ENCODE results near the gene ZFYVE21. TPM values are rescaled to one million over a fixed set of nuclear protein-coding genes. Genes with fewer than 3 reads are reported as not detected.

ZFYVE21 gene
- total RNA-seq, 4 donors from 2014 or later, result 168 to 190 (median 177) TPM

GRCh38 chr14:103765526-103765925, 49.9 kb downstream of the ZFYVE21 start:
- TF ChIP-seq EP300 (IDR thresholded peaks at IDR 0.05) (no peak), POLR2AphosphoS5 (IDR thresholded peaks at IDR 0.05) (no peak), POLR2A (IDR thresholded peaks at IDR 0.05) (no peak), CTCF (IDR thresholded peaks at IDR 0.05) (no peak)
- Histone ChIP-seq H3K4me3 (no peak overlapping the region), H3K36me3 (peaks cover 2% of the 10 kb centered on the region), H3K27me3 (no peaks in the 10 kb centered on the region), H3K9me3 (no peaks in the 10 kb centered on the region), H3K4me1 (no peaks in the 10 kb centered on the region), H3K27ac (no peak overlapping the region)
- WGBS, result 84% methylated on average over 3 of the region's 3 CpGs
- DNase-seq (ENCODE audit: low spot score in 2 of 2), result no peak

- H3K27ac ChIP-seq, result no peak overlapping the region
- no peak overlapping the region for H3K4me3 ChIP-seq
- TF ChIP-seq POLR2A (IDR thresholded peaks at IDR 0.05), result no peak
- no peak for TF ChIP-seq EP300 (IDR thresholded peaks at IDR 0.05)
- TF ChIP-seq POLR2AphosphoS5 (IDR thresholded peaks at IDR 0.05), result no peak
- no peak for TF ChIP-seq CTCF (IDR thresholded peaks at IDR 0.05)
- no peaks in the 10 kb centered on the region for H3K4me1 ChIP-seq
- no peaks in the 10 kb centered on the region for H3K9me3 ChIP-seq
- H3K27me3 ChIP-seq, result no peaks in the 10 kb centered on the region
- 90% methylated on average over 4 of the region's 4 CpGs for WGBS
- H3K36me3 ChIP-seq, result peaks cover 2% of the 10 kb centered on the region
- no peak for DNase-seq (ENCODE audit: low spot score in 2 of 2)
Observed at GRCh38 chr14:103767336-103767894, 51.8 kb downstream of the ZFYVE21 start.

- Histone ChIP-seq H3K36me3 (peaks cover 2% of the 10 kb centered on the region), H3K4me1 (no peaks in the 10 kb centered on the region), H3K27me3 (no peaks in the 10 kb centered on the region), H3K27ac (no peak overlapping the region), H3K4me3 (no peak overlapping the region), H3K9me3 (no peaks in the 10 kb centered on the region)
- WGBS, result 94% methylated on average over 2 of the region's 2 CpGs
- TF ChIP-seq POLR2A (IDR thresholded peaks at IDR 0.05), result no peak
- TF ChIP-seq POLR2AphosphoS5 (IDR thresholded peaks at IDR 0.05), result no peak
- TF ChIP-seq EP300 (IDR thresholded peaks at IDR 0.05), result no peak
- no peak for TF ChIP-seq CTCF (IDR thresholded peaks at IDR 0.05)
- DNase-seq (ENCODE audit: low spot score in 2 of 2), result no peak
Observed at GRCh38 chr14:103770500-103770899, 54.9 kb downstream of the ZFYVE21 start.

GRCh38 chr14:103770902-103771301, 55.3 kb downstream of the ZFYVE21 start:
- no peak for TF ChIP-seq POLR2A (IDR thresholded peaks at IDR 0.05)
- no peak for TF ChIP-seq POLR2AphosphoS5 (IDR thresholded peaks at IDR 0.05)
- TF ChIP-seq CTCF (IDR thresholded peaks at IDR 0.05), result no peak
- no peak for TF ChIP-seq EP300 (IDR thresholded peaks at IDR 0.05)
- Histone ChIP-seq H3K27ac (no peak overlapping the region), H3K4me1 (no peaks in the 10 kb centered on the region), H3K4me3 (no peak overlapping the region), H3K27me3 (no peaks in the 10 kb centered on the region), H3K36me3 (peaks cover 2% of the 10 kb centered on the region), H3K9me3 (no peaks in the 10 kb centered on the region)
- no peak for DNase-seq (ENCODE audit: low spot score in 2 of 2)
- 68% methylated on average over 4 of the region's 4 CpGs for WGBS

- no peak for DNase-seq (ENCODE audit: low spot score in 2 of 2)
- H3K27me3 ChIP-seq, result no peaks in the 10 kb centered on the region
- no peaks in the 10 kb centered on the region for H3K4me1 ChIP-seq
- H3K36me3 ChIP-seq, result peaks cover 2% of the 10 kb centered on the region
- 65% methylated on average over 1 of the region's 1 CpG for WGBS
- H3K9me3 ChIP-seq, result no peaks in the 10 kb centered on the region
- no peak overlapping the region for H3K4me3 ChIP-seq
- H3K27ac ChIP-seq, result no peak overlapping the region
- TF ChIP-seq CTCF (IDR thresholded peaks at IDR 0.05) (no peak), POLR2AphosphoS5 (IDR thresholded peaks at IDR 0.05) (no peak), POLR2A (IDR thresholded peaks at IDR 0.05) (no peak), EP300 (IDR thresholded peaks at IDR 0.05) (no peak)
Observed at GRCh38 chr14:103772078-103772712, 56.6 kb downstream of the ZFYVE21 start.
